HG03558 (cell line): ENCODE data around the gene SRGAP2B.
"Not testable (repeated sequence)": the region's sequence is repeated elsewhere in the genome, so short reads cannot be mapped to it uniquely, and the experiment has no call there.

ENCODE experiments used
- ATAC-seq: cut with Tn5 transposase; IDR thresholded peaks from one replicate; pipeline ENCODE4 v1.9.1; 2021; ENCODE audit warnings: moderate number of reproducible peaks; ENCODE audit not compliant: unreplicated experiment; ENCODE audit errors: extremely low read depth

SRGAP2B gene

GRCh38 chr1:144963571-144963970 lies 131.6 kb downstream of the SRGAP2B start:
- ATAC-seq = not testable (repeated sequence)

- not testable (repeated sequence) for ATAC-seq
Measured at GRCh38 chr1:144961604-144962583, 133.2 kb downstream of the SRGAP2B start.

DNA sequence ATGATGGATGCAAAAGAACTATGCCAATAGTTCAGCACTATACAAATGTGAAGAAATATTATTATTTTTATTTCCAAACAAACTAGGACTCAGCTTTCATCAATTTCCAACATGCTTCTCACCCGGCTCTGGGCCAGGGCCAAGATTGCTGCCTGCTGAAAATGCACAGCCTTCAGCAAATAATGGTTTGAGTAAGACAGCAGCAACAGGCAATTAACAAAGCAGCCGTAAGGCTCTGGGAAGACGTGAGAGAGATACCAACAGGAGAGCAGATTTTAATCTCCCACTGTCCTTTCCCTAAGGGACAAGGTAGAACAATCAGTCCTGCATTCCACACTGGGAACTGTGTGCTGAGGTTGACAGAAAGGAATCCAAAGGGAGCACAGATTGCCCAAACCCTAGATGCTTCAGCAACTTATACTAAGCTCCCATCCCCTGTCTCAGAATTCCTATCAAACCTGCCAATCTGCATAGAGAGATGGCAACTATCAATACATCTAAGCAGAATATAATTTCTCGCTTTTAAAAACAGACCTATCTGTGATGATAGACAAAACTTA lies 134.1 kb downstream of the SRGAP2B start:
- not testable (repeated sequence) for ATAC-seq

DNA sequence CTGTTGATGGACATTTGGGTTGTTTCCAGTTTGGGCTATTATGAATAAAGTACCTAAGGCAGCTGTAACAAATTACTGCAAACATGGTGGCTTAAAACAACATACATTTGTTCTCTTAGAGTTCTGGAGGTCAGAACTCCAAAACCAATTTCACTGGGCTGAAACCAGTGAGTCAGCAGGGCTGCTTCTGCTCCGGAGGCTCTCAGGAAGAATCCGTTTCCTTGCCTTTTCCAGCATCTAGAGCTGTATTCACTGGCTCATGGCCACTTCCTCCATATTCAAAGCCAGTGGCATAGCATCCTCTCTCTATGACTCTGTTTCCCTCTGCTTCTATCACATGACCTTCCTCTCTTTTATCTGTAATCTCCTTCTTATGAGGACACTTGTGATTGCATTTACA lies 146.7 kb downstream of the SRGAP2B start:
- ATAC-seq = not testable (repeated sequence)

- ATAC-seq = not testable (repeated sequence)
Measured at GRCh38 chr1:144947495-144947894, 147.6 kb downstream of the SRGAP2B start.

DNA sequence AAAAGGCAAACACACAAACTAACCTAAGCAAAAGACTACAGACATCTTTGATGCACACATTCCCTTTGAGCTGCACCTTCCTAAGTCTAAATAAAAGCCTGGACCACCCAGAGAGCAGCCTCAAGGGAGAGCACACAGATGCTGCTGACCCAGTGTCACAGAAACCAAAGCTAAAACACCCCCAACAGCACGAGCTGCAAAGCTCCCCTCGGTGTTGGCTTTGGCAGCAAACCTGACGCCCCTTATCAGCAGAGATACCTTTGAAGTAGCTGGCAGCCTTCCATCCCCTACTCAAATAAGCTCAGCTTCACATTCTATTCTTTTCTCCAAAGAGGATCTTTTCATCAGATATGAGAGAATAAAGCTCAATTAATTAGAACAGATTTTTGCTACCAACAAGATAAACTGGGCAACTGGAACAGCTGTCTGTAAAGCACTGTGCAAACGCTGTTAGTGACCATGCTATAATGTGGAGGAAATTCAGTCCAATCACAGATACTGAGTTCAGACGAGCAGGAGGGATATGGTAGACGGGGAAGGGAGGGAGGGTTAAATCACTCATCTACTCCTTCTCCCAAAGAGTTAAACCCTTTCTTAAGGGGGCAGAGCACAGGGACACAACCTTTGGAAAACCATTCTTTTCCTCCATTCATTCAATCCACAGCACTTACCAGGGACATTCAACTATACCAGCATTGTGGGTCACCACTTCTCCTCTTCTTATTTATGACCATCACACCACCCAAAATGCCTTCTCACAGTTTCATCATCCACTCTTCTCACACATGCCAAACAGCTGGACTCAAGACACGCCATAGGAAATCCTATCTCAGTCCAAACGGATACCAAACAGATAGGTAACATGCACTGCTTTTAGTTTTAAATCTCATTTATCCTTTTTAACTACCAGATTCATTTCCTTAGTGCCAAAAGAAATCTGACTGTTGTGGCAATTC lies 148.3 kb downstream of the SRGAP2B start:
- not testable (repeated sequence) for ATAC-seq

DNA sequence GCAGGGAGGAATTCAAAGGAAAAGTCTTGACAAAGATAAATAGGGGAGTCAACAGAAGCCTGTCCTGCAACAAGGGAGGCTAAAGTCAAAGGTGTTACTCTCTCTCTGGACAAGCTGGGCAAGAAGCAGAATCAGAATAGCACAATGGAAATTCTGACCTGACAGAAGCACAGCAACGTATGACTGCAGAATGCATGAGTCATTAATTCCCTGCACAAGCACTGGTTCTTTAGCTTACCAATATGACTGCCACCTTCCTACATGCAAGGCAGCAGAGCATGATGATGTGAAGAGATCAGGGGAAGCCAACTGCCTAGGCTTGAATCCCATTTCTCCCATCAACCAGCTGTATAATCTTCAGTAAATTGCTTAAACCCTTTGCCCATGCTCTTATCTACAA lies 153.4 kb downstream of the SRGAP2B start:
- ATAC-seq = not testable (repeated sequence)

- ATAC-seq = peak; percentile 57
Measured at GRCh38 chr1:144940054-144940453, 155.1 kb downstream of the SRGAP2B start.

GRCh38 chr1:144938627-144939026 lies 156.5 kb downstream of the SRGAP2B start:
- not testable (repeated sequence) for ATAC-seq

DNA sequence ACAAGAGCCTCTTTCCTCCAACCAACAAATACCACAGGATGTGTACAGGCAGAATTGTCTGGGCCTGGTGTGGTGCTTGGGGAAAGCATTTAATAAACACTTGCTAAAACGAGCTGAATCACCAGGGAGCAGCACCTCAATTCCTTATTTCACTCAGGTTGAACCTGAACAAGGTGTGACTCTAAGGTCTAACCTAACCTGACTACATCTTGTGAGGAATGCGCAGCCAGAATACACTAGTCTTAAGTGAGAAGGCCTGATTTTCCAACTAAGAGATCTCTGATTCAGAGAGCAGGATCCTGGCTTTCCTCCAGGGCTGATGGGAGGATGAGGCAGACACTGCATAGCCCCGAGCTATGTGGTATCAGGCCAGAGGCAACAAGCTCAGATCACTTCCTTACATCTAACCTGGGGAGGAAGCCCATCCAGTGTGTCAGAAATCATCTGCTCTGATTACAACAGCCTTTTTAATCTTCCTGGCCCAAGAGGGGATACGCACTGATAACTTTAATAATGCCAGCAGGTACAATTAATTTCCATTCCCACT lies 158.9 kb downstream of the SRGAP2B start:
- not testable (repeated sequence) for ATAC-seq

GRCh38 chr1:144935310-144935709 lies 159.8 kb downstream of the SRGAP2B start:
- not testable (repeated sequence) for ATAC-seq

DNA sequence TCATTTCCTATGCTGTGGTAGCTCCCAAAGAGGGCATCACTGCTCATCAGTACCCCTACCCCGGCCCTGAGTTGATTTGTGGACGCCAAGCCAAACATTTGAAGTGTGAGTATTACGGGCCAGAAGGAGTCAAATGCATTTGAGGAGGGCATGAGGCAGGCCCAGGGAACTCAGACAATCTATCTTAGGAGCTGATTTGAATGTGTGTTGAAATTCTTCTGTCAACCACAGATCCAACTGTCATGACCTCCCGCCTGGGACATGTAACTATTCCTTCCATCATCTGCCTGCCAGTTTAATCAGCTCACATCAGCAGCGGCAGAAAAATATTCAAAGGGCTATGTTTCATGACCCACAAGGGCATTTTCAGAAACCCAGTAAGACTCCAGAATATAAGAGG lies 162.1 kb downstream of the SRGAP2B start:
- not testable (repeated sequence) for ATAC-seq

GRCh38 chr1:144932153-144932552 lies 163.0 kb downstream of the SRGAP2B start:
- ATAC-seq = not testable (repeated sequence)

- ATAC-seq = not testable (repeated sequence)
Measured at GRCh38 chr1:144931553-144931952, 163.6 kb downstream of the SRGAP2B start.

- ATAC-seq = not testable (repeated sequence)
Measured at GRCh38 chr1:144930085-144930777, 164.9 kb downstream of the SRGAP2B start.

DNA sequence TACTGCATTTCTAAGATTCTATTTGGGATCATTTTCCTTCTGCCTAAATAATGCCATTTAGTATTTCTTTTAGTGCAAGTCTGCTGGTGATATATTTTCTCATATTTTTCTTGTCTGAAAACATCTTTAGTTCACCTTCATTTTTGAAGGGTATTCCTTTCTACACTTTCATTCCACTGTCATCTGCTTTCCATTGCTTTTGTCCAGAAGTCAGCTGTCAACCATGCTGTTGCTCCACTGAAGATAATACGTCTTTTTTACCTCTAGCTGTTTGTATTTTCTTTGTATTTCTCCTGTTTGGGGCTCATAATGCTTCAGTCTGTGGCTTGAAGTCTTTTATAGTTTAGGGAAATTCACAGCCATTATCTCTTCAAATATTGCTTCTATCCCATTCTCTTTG lies 167.8 kb downstream of the SRGAP2B start:
- not testable (repeated sequence) for ATAC-seq

- not testable (repeated sequence) for ATAC-seq
Measured at GRCh38 chr1:144923640-144924039, 171.5 kb downstream of the SRGAP2B start.

DNA sequence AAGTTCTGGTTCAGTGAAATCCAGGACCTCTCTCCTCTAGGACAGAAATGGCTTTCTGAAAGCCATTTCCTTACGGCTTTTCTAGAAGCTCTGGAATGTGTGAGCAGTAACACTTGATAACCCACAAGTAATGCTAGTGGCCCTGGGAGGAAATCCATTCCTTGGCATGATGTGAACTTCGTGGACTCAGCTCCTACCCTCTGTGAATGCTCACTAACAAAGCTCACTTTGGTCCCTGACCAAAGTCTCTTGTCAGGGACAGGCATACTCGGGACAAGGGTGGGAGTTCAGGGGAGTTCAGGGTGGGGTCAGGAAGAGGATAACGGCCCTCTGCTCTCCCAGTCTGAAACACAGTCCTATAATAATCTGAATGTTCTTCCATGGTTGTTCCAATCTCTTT lies 172.3 kb downstream of the SRGAP2B start:
- not testable (repeated sequence) for ATAC-seq

DNA sequence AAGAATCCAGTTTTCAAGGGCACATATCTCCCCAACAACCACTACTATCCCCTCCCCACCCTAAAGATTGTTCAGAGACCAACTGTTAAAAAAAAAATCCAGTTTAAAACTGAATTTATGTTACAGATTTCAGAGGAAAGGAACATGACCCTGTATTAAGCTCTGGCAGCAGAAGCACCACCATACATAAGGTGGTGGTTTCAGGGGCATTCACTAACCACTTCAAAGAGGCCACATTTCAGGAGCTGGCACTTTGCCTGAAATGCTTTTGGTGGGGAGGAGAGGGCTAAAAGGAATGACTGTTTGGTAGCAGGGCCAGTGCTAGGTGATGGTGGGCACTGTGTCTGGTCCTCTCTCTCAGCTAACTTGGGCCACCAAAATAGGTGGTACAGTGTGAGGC lies 176.0 kb downstream of the SRGAP2B start:
- ATAC-seq = not testable (repeated sequence)
